AG20443 (cell line): ENCODE results near the gene LCE1D.

Source experiments
- DNase-seq: peaks from one replicate; pipeline ENCODE4 v3.0.0; 2012; ENCODE audit warnings: low spot score, mixed read lengths

The LCE1D gene, protein sequence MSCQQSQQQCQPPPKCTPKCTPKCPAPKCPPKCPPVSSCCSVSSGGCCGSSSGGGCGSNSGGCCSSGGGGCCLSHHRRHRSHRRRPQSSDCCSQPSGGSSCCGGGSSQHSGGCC

GRCh38 chr1:152796421-152796820, at the start of gene LCE1D:
Gene LCE1D, plus strand, starts transcription at chr1:152796721. Its CDS starts 1,074 bp downstream, at chr1:152797795.
- DNase-seq = no peak

DNA sequence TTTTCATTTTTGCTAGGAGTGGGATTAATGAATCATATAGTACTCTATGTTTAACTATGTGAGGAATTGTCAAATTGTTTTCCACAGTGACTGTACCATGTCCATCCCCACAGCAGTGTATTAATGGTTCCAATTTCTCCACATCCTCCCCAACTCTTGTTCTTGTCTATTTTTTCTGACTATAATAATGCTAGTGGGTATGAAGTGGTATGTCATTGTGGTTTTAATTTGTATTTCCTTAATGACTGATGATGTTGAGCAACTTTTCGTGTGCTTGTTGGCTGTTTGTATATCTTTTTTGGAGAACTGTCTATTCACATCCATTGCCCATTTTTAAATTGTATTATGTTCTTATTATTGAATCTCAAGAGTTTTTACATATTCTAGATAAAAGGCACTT, 48.7 kb upstream of the LCE1D start:
- no peak for DNase-seq

DNA sequence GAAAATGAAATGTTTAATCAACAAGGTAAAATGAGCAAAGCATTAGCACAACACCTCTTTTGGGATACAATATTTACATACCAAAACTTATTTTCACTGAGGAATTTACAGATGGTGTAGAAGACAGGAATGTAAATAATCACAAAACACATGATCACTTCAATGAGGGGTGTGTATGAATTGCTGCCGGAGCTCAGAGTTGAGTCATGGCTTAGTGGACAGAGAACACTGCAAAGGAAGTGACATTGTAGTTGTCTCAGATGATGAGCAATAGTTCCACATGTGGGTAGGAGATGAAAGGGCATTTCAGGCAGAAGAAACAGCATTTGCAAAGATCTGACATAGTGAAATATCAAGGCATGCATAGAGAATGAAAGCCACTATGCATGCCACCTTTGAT, 44.3 kb upstream of the LCE1D start:
- DNase-seq = peak; percentile 57

- no peak for DNase-seq
Observed at GRCh38 chr1:152753586-152753985, 42.9 kb upstream of the LCE1D start.

- no peak for DNase-seq
Observed at GRCh38 chr1:152756872-152757271, 39.6 kb upstream of the LCE1D start.

- DNase-seq = no peak
Observed at GRCh38 chr1:152757747-152758146, 38.8 kb upstream of the LCE1D start, which contains the start of gene KPRP. Gene KPRP, plus strand, starts transcription at chr1:152758025. Its CDS starts 1,564 bp downstream, at chr1:152759589.

DNA sequence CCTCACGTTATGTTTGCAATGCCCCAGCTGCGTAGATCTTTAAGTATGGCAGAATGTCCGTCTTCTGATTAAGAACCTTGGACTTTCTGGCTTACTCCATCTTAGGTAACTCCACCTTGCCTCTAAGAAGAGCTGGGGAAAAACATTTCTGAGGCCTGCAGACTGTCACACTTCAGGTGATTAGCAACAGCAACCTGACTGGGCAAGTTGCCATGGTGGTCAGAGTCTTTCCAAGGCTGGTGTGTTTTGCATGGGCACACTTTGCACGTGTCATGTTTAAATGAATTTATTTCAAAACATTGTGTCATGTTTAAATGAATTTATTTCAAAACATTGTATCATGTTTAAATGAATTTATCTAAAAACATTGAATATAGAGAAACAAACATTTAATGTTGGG, 37.9 kb upstream of the LCE1D start:
- no peak for DNase-seq

DNA sequence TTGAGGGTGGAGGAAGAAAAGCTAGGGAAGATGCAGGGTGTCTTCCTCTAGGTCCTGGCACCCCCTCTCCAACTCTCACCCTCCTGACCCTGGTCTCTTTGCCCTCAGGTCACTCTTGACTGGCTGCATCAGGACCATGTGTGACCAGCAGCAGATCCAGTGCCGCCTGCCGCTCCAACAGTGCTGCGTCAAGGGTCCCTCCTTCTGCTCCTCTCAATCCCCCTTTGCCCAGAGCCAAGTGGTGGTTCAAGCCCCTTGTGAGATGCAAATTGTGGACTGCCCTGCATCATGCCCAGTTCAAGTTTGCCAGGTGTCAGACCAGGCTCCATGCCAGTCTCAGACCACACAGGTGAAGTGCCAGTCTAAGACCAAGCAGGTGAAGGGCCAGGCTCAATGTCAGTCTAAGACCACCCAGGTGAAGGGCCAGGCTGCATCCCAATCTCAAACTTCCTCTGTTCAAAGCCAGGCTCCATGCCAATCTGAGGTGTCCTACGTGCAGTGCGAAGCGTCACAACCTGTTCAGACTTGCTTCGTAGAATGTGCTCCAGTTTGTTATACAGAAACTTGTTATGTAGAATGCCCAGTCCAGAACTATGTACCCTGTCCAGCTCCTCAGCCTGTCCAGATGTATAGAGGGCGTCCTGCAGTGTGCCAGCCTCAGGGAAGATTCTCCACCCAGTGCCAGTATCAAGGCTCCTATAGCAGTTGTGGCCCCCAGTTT, 36.9 kb upstream of the LCE1D start:
- no peak for DNase-seq

DNA sequence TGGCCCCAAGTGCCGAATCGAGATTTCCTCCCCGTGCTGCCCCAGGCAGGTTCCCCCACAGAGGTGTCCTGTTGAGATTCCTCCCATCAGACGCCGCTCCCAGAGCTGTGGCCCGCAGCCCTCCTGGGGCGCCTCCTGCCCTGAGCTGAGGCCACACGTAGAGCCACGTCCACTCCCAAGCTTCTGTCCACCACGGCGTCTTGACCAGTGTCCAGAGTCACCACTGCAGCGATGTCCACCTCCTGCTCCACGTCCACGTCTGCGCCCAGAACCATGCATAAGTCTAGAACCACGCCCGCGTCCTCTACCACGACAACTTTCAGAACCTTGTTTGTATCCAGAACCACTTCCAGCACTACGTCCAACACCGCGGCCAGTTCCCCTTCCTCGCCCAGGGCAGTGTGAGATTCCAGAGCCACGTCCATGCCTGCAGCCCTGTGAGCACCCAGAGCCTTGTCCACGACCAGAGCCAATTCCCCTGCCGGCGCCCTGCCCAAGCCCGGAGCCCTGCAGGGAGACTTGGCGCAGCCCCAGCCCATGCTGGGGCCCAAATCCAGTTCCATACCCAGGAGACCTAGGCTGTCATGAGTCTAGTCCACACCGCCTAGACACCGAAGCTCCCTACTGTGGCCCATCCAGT, 35.9 kb upstream of the LCE1D start:
- DNase-seq = no peak

DNA sequence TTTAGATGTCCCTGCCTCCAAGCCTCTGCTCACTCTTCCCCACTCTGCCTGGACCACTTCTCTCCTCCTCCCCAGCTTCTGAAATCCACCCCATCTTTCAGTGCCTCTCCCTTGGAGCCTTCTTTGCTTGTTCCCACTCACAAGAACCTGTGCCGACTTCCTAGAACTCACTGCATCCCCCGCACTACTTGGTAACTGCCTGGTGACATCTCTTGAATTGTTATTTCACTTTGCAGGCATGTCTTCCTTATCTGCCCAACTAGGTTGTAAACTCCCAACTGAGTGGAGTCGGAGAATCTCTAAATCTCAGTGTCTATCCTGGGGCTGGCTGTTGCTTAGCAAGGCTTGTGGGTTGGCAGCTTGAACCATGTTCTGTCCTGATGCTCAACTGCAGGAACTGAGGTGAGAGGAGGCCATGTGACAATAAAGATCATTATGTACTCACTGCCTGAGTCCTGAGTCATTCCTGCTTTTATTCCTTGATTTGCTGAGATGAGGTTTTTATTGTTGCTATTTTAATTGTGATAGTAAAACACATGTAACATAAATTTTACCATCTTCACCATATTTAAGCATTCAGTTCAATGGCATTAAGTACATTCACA, 34.8 kb upstream of the LCE1D start:
- no peak for DNase-seq

GRCh38 chr1:152768847-152769533, 27.5 kb upstream of the LCE1D start:
- no peak for DNase-seq

- no peak for DNase-seq
Observed at GRCh38 chr1:152770411-152770810, 26.1 kb upstream of the LCE1D start.

DNA sequence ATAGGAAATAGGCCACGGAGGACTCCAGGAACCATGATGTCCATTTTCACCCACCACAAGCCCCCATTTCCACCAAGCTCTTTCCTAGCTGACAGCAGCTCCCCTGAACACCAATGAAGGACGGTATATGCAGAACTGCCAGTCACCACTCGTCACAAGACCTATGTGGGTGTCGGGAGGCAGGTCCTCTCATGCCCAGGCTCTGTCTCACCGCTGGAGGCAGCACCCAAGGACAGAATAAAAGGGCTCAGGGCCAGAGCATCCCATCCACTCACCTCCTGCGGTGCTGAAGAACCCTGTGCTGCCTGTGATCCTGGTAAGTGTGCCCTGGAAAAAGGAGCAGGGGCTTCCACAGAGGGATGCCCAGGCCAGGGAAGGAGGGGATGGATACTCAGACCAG, 21.6 kb upstream of the LCE1D start, which contains the start of gene LCE1F:
Gene LCE1F (plus strand): TSS at position 266 of the 400 bp plus-strand sequence. CDS start 1,232 bp downstream, outside the sequence.
- DNase-seq = no peak

GRCh38 chr1:152776361-152776760, 20.2 kb upstream of the LCE1D start:
- no peak for DNase-seq

DNA sequence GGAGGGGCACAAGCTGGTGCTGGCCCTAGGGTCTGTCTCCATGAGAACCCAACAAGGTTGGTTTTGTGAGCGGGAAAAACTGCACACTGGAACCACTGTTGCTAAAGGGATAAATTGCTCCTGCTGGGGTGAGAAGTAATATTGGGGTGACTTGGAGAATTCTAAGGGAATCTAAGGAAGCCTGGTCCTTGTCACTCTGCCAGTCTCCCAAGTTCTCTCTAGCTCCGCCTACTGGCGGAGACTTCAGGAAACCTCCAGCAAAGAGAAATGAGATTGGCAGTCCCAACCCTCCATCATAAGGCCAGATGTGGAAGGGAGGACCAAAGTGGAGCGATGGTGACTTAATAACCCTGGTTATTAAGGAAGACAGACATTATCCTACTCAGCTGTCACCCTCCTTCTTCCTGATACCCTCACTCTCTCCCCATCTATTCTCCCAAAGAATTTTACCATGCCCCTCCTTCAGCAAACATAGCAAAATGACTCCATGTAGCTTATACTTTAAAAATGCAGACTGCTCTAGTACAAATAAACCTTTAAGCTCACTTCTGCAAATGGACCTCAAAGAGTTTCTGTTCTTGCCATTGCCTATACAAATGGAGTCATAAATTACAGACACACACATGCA, 18.9 kb upstream of the LCE1D start:
- no peak for DNase-seq

- no peak for DNase-seq
Observed at GRCh38 chr1:152783095-152783494, 13.4 kb upstream of the LCE1D start.

DNA sequence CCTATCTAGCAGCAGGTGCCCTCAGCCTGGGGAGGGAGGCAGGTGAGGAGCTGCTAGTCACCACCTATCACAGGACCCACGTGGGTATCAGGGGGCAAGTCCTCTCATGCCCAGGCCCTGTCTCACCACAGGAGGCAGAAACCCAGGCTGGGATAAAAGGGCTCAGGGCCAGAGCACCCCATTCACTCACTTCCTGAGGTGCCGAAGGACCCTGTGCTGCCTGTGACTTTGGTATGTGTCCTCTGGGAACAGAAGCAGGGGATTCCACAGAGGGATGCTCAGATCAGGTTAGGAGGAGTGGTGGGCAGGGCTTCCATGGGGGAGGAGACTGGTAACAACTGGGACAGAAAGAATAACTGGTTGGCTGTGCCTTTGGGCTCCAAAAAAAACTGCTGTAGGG, 10.4 kb upstream of the LCE1D start, which contains the start of gene LCE1E:
Gene LCE1E (plus strand): TSS at position 181 of the 400 bp plus-strand sequence. CDS start 1,043 bp downstream, outside the sequence.
- no peak for DNase-seq

DNA sequence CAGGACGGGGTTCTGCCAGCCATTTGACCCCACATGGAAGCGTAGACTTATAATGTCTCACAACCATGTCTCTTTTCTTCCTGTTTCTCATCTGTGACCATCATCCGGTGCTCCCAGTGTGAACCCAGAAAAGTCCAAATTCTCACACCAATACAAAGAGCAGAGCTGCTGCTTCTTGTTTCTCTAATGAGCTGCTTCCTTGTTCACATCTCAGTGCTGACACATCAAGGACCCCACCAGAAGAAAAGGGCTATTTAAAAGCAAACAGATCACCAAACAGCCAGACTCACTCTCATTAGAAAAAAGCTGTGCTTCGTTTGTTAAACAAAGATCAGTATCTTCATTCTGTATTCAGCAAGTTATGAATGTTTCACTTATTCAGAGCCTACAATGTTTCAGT, 835 bp upstream of the LCE1D start:
- DNase-seq = no peak

- no peak for DNase-seq
Observed at GRCh38 chr1:152801333-152801732, 4.8 kb downstream of the LCE1D start.

DNA sequence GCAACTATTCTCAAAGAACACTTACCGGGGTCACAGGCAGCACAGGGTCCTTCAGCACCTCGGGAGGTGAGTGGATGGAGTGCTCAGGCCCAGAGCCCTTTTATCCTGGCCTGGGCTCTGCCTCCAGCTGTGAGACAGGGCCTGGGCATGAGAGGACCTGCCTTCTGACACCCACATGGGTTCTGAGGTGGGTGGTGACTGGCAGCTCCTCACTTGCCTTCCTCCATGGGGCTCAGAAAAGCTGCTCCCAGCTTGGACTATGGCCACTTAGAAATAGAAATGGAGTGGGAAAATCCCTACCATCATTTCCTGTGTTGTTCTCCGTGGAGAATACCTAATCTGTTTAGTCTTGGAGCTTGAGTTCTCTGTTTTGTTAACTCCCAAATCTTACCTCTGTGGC, 10.1 kb downstream of the LCE1D start, which contains the start of gene LCE1C:
Gene LCE1C (minus strand): TSS at position 76 of the 400 bp plus-strand sequence. CDS start 1,173 bp downstream, outside the sequence.
- no peak for DNase-seq

DNA sequence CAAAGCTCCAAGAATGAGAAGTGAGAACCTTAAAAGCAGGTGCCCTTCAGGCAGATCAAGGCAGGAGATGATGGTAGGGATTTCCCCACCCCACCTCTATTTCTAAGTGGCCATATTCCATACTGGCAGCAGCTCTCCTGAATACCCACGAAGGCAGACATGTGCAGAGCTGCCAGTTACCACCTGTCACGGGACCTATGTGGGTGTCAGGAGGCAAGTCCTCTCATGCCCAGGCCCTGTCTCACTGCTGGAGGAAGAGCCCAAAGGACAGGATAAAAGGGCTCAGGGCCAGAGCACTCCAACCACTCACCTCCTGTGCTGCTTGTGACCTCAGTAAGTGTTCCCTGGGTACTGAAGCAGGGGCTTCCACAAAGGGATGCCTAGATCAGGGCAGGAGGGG, 14.5 kb downstream of the LCE1D start:
- no peak for DNase-seq

- no peak for DNase-seq
Observed at GRCh38 chr1:152811671-152812070, 15.2 kb downstream of the LCE1D start, which contains the start of gene LCE1B. Gene LCE1B, plus strand, starts transcription at chr1:152811971. Its CDS starts 476 bp downstream, at chr1:152812447.
